ENCODE measurements around the gene LYPD1. TPM values are rescaled to one million over a fixed set of nuclear protein-coding genes. Genes with fewer than 3 reads are reported as not detected.
A peak's percentile ranks its signal among the peaks of the same experiment; 100 is the strongest.

Gene LYPD1
- total RNA-seq, 1 experiment from 2014 or later = not detected

DNA sequence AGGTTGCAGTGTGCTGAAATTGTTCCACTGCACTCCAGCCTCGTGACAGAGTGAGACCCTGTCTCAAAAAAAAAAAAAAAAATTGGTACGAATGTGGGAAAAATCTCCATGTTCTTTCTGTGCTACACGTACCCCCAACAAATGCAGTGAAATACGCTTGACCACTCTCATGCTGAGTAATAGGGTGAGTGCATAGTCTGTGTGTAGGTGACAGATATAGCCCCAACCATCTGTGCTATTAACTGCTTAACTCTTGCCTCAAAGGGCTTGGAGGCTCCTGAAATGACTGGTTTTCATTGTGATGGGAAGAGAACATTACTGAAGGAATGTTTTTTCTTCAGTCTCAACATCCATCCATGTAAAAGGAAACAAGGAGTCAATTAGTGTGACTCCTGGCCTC lies 15.7 kb downstream of the LYPD1 start:
- ChIA-PET CTCF (no interaction called here), POLR2A (no interaction called here)
- no peaks in the 10 kb centered on the region for H3K4me1 Mint-ChIP-seq (ENCODE audit: insufficient read depth, unreplicated experiment)
- H3K9me3 Mint-ChIP-seq (ENCODE audit: unreplicated experiment) = no peaks in the 10 kb centered on the region
- H3K36me3 Mint-ChIP-seq (ENCODE audit: insufficient read depth, unreplicated experiment) = no peaks in the 10 kb centered on the region
- BruUV-seq (replicated peaks) = no TSS peak
- H3K4me3 Mint-ChIP-seq (ENCODE audit: unreplicated experiment) = no peak overlapping the region
- TF ChIP-seq CTCF (IDR thresholded peaks at IDR 0.05; ENCODE audit: unreplicated experiment) = no peak
- intact Hi-C loops (cut with micrococcal nuclease) = loop anchor here (10.0 kb wide), 1 partner anchor 110 kb away; no protein-coding TSS in a partner anchor
- DNase-seq (ENCODE audit: unreplicated experiment) = no peak
- no peak overlapping the region for H3K27ac Mint-ChIP-seq (ENCODE audit: low read depth, unreplicated experiment)
- H3K27me3 Mint-ChIP-seq (ENCODE audit: insufficient read depth, unreplicated experiment) = no peaks in the 10 kb centered on the region

GRCh38 chr2:132652474-132652873 lies 17.5 kb downstream of the LYPD1 start:
- intact Hi-C loops (cut with micrococcal nuclease) = loop anchor here (10.0 kb wide), 1 partner anchor 108 kb away; no protein-coding TSS in a partner anchor
- H3K27me3 Mint-ChIP-seq (ENCODE audit: insufficient read depth, unreplicated experiment) = no peaks in the 10 kb centered on the region
- no peak for DNase-seq (ENCODE audit: unreplicated experiment)
- no peak overlapping the region for H3K27ac Mint-ChIP-seq (ENCODE audit: low read depth, unreplicated experiment)
- H3K4me1 Mint-ChIP-seq (ENCODE audit: insufficient read depth, unreplicated experiment) = no peaks in the 10 kb centered on the region
- CTCF ChIA-PET = interaction anchor here (0.6 kb wide), 1 partner anchor 187 kb away, joined by 5 read pairs; no protein-coding TSS in a partner anchor
- POLR2A ChIA-PET = no interaction called here
- H3K9me3 Mint-ChIP-seq (ENCODE audit: unreplicated experiment) = no peaks in the 10 kb centered on the region
- TF ChIP-seq CTCF (IDR thresholded peaks at IDR 0.05; ENCODE audit: unreplicated experiment) = no peak
- H3K36me3 Mint-ChIP-seq (ENCODE audit: insufficient read depth, unreplicated experiment) = no peaks in the 10 kb centered on the region
- H3K4me3 Mint-ChIP-seq (ENCODE audit: unreplicated experiment) = no peak overlapping the region
- no TSS peak for BruUV-seq (replicated peaks)

DNA sequence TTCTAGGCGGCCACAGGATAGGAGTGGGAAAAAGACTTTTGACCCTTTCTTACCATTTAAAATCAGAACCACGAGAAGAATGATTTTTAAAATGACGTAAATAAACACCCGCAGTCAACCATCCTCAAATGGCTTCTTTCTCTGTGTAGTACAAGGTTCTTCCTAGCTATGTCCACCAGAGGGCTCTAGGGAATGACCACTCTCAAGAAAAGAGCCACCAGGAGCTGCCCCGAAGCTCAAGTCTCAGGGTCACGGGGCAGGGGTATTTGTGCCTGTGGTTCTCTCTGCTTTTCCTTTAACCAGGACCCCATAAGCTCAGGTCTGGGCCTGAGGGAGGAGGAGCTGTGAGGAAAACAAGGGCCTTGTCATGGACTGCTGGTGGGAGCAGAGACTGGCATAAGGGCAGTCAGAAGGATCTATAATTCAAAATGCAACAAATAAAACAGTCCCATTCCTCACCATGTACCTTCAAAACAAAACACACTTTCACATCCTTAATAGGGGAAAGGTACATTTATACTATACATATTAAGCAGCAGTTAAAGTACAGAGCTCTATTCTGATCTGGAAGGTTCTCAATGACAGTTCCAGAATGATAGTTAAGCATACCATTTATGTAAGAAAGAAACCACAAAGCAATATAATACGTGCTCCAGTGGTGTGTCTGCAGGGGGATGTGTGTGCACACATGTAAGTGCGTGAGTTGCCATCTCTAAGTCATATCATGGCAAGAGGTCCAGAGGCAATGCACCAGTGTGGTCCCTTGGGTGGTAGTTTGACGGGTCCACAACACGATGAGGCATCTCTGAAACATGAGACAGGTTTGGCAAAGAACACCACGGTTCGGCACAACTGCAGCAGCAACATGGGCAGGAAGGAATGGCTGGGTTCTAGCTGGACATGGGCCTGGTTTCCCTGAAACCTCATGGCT lies 18.6 kb downstream of the LYPD1 start:
- H3K4me3 Mint-ChIP-seq (ENCODE audit: unreplicated experiment) = no peak overlapping the region
- H3K27me3 Mint-ChIP-seq (ENCODE audit: insufficient read depth, unreplicated experiment) = no peaks in the 10 kb centered on the region
- ChIA-PET POLR2A (no interaction called here), CTCF (interaction anchor here (0.7 to 2.1 kb wide), 6 partner anchors 18 to 302 kb away, joined by 3 to 6 read pairs (median 3); no protein-coding TSS in a partner anchor)
- H3K4me1 Mint-ChIP-seq (ENCODE audit: insufficient read depth, unreplicated experiment) = no peaks in the 10 kb centered on the region
- no peaks in the 10 kb centered on the region for H3K36me3 Mint-ChIP-seq (ENCODE audit: insufficient read depth, unreplicated experiment)
- no TSS peak for BruUV-seq (replicated peaks)
- TF ChIP-seq CTCF (IDR thresholded peaks at IDR 0.05; ENCODE audit: unreplicated experiment) = no peak
- no peaks in the 10 kb centered on the region for H3K9me3 Mint-ChIP-seq (ENCODE audit: unreplicated experiment)
- no peak overlapping the region for H3K27ac Mint-ChIP-seq (ENCODE audit: low read depth, unreplicated experiment)
- DNase-seq (ENCODE audit: unreplicated experiment) = peak; percentile 44
- intact Hi-C loops (cut with micrococcal nuclease) = loop anchor here (10.0 kb wide), 1 partner anchor 107 kb away; no protein-coding TSS in a partner anchor

GRCh38 chr2:132646540-132647108 lies 23.4 kb downstream of the LYPD1 start:
- no peaks in the 10 kb centered on the region for H3K4me1 Mint-ChIP-seq (ENCODE audit: insufficient read depth, unreplicated experiment)
- DNase-seq (ENCODE audit: unreplicated experiment) = no peak
- no peak overlapping the region for H3K27ac Mint-ChIP-seq (ENCODE audit: low read depth, unreplicated experiment)
- POLR2A ChIA-PET = no interaction called here
- H3K4me3 Mint-ChIP-seq (ENCODE audit: unreplicated experiment) = no peak overlapping the region
- no peak for TF ChIP-seq CTCF (IDR thresholded peaks at IDR 0.05; ENCODE audit: unreplicated experiment)
- H3K36me3 Mint-ChIP-seq (ENCODE audit: insufficient read depth, unreplicated experiment) = peaks cover 5% of the 10 kb centered on the region
- H3K27me3 Mint-ChIP-seq (ENCODE audit: insufficient read depth, unreplicated experiment) = no peaks in the 10 kb centered on the region
- intact Hi-C loops (cut with micrococcal nuclease) = no loop called here
- no peaks in the 10 kb centered on the region for H3K9me3 Mint-ChIP-seq (ENCODE audit: unreplicated experiment)
- CTCF ChIA-PET = interaction anchor here (0.7 to 1.5 kb wide), 3 partner anchors 10 to 17 kb away, joined by 3 to 7 read pairs (median 3); no protein-coding TSS in a partner anchor
- BruUV-seq (replicated peaks) = no TSS peak

Measured in MCF 10A (cell line).